CD4-positive, CD25-positive, alpha-beta regulatory T cell (primary cell): Measurements from ENCODE around the gene MARCHF6. TPM values are rescaled to one million over a fixed set of nuclear protein-coding genes. Genes with fewer than 3 reads are reported as not detected.

Experiments
- ATAC-seq, 2 donors: fragments of 150-1000 bp; cut with Tn5 transposase; one replicate each; pipeline ENCODE4 v1.10.0; 2021; ENCODE audit warnings: low read depth in 2 of 2, moderate number of reproducible peaks in 2 of 2, moderate library complexity in 1 of 2
- DNase-seq, 3 donors: peaks; one replicate each; pipeline versions ENCODE4 v3.0.0 to v3.0.0-alpha.2; 2012 to 2022; ENCODE audit warnings: mixed read lengths in 1 of 3
- H3K27ac ChIP-seq: one replicate; pipeline ENCODE4 v1.7.0; 2013; ENCODE audit warnings: mild to moderate bottlenecking, low read length; ENCODE audit not compliant: insufficient read depth, poor library complexity, severe bottlenecking
- H3K27me3 ChIP-seq: one replicate; pipeline ENCODE4 v1.7.0; 2013; ENCODE audit warnings: low read length; ENCODE audit not compliant: control insufficient read depth, insufficient read depth
- H3K36me3 ChIP-seq: one replicate; pipeline ENCODE4 v1.7.0; 2013; ENCODE audit warnings: mild to moderate bottlenecking, low read length, moderate library complexity; ENCODE audit not compliant: control insufficient read depth, insufficient read depth
- H3K4me1 ChIP-seq: 2 replicates; pipeline ENCODE4 v1.7.0; 2013; ENCODE audit warnings: mild to moderate bottlenecking, low read length; ENCODE audit not compliant: insufficient read depth, control insufficient read depth, poor library complexity, severe bottlenecking
- H3K4me3 ChIP-seq: one replicate; pipeline ENCODE4 v1.7.0; 2013; ENCODE audit warnings: low read depth, mild to moderate bottlenecking, low read length, moderate library complexity
- H3K9me3 ChIP-seq, 2 experiments: 1 replicate in 1 of 2; 2 replicates in 1 of 2; pipeline ENCODE4 v1.7.0; 2013; ENCODE audit warnings: low read length in 2 of 2, mild to moderate bottlenecking in 1 of 2, moderate library complexity in 1 of 2; ENCODE audit not compliant: control insufficient read depth in 2 of 2
- H3K27ac Mint-ChIP-seq, 3 donors: one replicate each; pipeline ENCODE4 v1.8.0; 2020 to 2022; ENCODE audit warnings: mild to moderate bottlenecking in 3 of 3, mixed read lengths in 3 of 3, moderate library complexity in 2 of 3
- H3K27me3 Mint-ChIP-seq: one replicate; pipeline ENCODE4 v1.8.0; 2022; ENCODE audit warnings: mild to moderate bottlenecking, mixed read lengths
- H3K36me3 Mint-ChIP-seq: one replicate; pipeline ENCODE4 v1.8.0; 2020; ENCODE audit warnings: mixed read lengths
- H3K4me1 Mint-ChIP-seq, 4 donors: one replicate each; pipeline ENCODE4 v1.8.0; 2020 to 2022; ENCODE audit warnings: mixed read lengths in 4 of 4, mild to moderate bottlenecking in 1 of 4
- H3K4me3 Mint-ChIP-seq, 4 donors: one replicate each; pipeline ENCODE4 v1.8.0; 2020 to 2022; ENCODE audit warnings: mild to moderate bottlenecking in 4 of 4, mixed read lengths in 4 of 4, moderate library complexity in 3 of 4
- H3K9me3 Mint-ChIP-seq, 7 donors: one replicate each; pipeline ENCODE4 v1.8.0; 2020 to 2022; ENCODE audit warnings: mixed read lengths in 7 of 7, mild to moderate bottlenecking in 3 of 7, moderate library complexity in 2 of 7
- polyA plus RNA-seq, 4 donors: library from polyadenylated mRNA; unstranded; fragments of 300-500 nt; fragmentation: Illumina TruSeq; gene quantifications; one replicate each; pipeline ENCODE4 v1.2.3, GENCODE V29; 2021
- total RNA-seq: library from RNA; stranded (reverse); gene quantifications from one replicate; pipeline ENCODE4 v1.2.3, GENCODE V29; 2022

The MARCHF6 gene
- total and polyA plus RNA-seq, 5 donors from 2014 or later: 34.9 to 188 (median 53.8) TPM

- Histone ChIP-seq H3K27me3 (peaks cover 18% of the 10 kb centered on the region), H3K27ac (no peak overlapping the region), H3K4me3 (no peak overlapping the region), H3K36me3 (no peaks in the 10 kb centered on the region), H3K4me1 (peaks cover 11% of the 10 kb centered on the region), H3K9me3 (no peaks in the 10 kb centered on the region)
- DNase-seq (no peak), ATAC-seq (no peak)
- Mint-ChIP-seq H3K27me3 (peaks cover 48% of the 10 kb centered on the region), H3K27ac (no peak overlapping the region), H3K9me3 (peaks cover 0 to 2% (median 0%) of the 10 kb centered on the region in 7 donors), H3K36me3 (no peaks in the 10 kb centered on the region), H3K4me1 (peaks cover 0 to 5% (median 3%) of the 10 kb centered on the region in 4 donors), H3K4me3 (no peak overlapping the region)
Observed at GRCh38 chr5:10335711-10336470, 17.6 kb upstream of the MARCHF6 start.

DNA sequence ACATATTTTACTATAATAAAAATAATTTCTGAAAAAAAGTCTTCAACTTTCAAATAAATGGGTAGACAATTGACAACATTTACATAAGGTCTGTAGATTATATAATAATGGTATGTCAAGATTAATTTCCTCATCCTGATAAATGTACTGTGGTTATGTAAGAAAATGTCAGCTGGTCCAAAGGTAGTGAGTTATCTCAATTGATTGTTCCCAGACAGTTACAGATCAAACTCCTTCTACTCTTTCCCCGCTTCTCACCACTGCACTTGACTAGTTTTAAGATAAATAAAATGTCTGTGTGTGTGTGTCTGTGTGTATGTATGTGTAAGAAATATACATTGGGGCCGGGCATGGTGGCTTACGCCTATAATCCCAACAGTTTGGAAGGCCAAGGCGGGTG is 16.4 kb upstream of the MARCHF6 start:
- H3K27ac ChIP-seq: no peak overlapping the region
- peaks cover 0 to 5% (median 2%) of the 10 kb centered on the region in 4 donors for H3K4me1 Mint-ChIP-seq
- peaks cover 0 to 1% (median 0%) of the 10 kb centered on the region in 7 donors for H3K9me3 Mint-ChIP-seq
- H3K27me3 Mint-ChIP-seq: peaks cover 40% of the 10 kb centered on the region
- ATAC-seq: no peak
- no peaks in the 10 kb centered on the region for H3K36me3 ChIP-seq
- H3K27ac Mint-ChIP-seq: no peak overlapping the region
- H3K36me3 Mint-ChIP-seq: no peaks in the 10 kb centered on the region
- H3K4me3 ChIP-seq: no peak overlapping the region
- H3K4me3 Mint-ChIP-seq: no peak overlapping the region
- DNase-seq: no peak
- peaks cover 15% of the 10 kb centered on the region for H3K27me3 ChIP-seq
- no peaks in the 10 kb centered on the region for H3K9me3 ChIP-seq
- peaks cover 11% of the 10 kb centered on the region for H3K4me1 ChIP-seq

GRCh38 chr5:10337986-10338385 is 15.5 kb upstream of the MARCHF6 start:
- DNase-seq: no peak
- no peak overlapping the region for H3K4me3 Mint-ChIP-seq
- peaks cover 10% of the 10 kb centered on the region for H3K4me1 ChIP-seq
- H3K4me1 Mint-ChIP-seq: peaks cover 0 to 5% (median 0%) of the 10 kb centered on the region in 4 donors
- H3K27me3 ChIP-seq: peaks cover 11% of the 10 kb centered on the region
- H3K9me3 Mint-ChIP-seq: peaks cover 0 to 1% (median 0%) of the 10 kb centered on the region in 7 donors
- H3K27me3 Mint-ChIP-seq: peaks cover 33% of the 10 kb centered on the region
- no peaks in the 10 kb centered on the region for H3K9me3 ChIP-seq
- H3K4me3 ChIP-seq: no peak overlapping the region
- peak overlapping the region in 1 of 3 donors; percentile 48 for H3K27ac Mint-ChIP-seq
- ATAC-seq: no peak
- H3K36me3 Mint-ChIP-seq: no peaks in the 10 kb centered on the region
- no peak overlapping the region for H3K27ac ChIP-seq
- no peaks in the 10 kb centered on the region for H3K36me3 ChIP-seq

DNA sequence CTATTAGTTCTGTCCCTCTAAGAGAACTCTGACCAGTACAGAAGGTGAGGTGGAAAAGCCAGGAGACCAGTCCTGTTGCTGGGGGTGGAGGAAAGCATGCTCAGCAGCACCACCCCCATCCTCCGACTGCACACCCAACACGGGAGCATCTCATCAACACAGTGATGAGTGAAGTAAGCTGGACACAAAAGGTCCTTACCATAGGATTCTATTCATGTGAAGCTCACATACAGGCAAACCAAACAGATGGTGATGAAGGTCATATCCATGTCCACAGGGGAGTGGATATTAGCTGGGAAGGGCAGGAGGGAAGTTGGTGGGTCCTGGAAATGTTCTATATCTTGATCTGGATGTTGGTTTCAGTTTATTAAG is 14.8 kb upstream of the MARCHF6 start:
- Mint-ChIP-seq H3K4me1 (no peaks in the 10 kb centered on the region), H3K27ac (no peak overlapping the region), H3K4me3 (no peak overlapping the region), H3K9me3 (no peaks in the 10 kb centered on the region), H3K27me3 (peaks cover 28% of the 10 kb centered on the region), H3K36me3 (no peaks in the 10 kb centered on the region)
- peaks cover 3% of the 10 kb centered on the region for H3K4me1 ChIP-seq
- peaks cover 11% of the 10 kb centered on the region for H3K27me3 ChIP-seq
- no peaks in the 10 kb centered on the region for H3K36me3 ChIP-seq
- H3K9me3 ChIP-seq: no peaks in the 10 kb centered on the region
- H3K27ac ChIP-seq: no peak overlapping the region
- H3K4me3 ChIP-seq: no peak overlapping the region
- no peak for ATAC-seq
- DNase-seq: no peak

GRCh38 chr5:10339058-10339811 is 14.3 kb upstream of the MARCHF6 start:
- Mint-ChIP-seq H3K4me3 (no peak overlapping the region), H3K36me3 (no peaks in the 10 kb centered on the region), H3K27ac (no peak overlapping the region), H3K4me1 (no peaks in the 10 kb centered on the region), H3K9me3 (no peaks in the 10 kb centered on the region), H3K27me3 (peaks cover 25% of the 10 kb centered on the region)
- Histone ChIP-seq H3K36me3 (no peaks in the 10 kb centered on the region), H3K9me3 (no peaks in the 10 kb centered on the region), H3K27me3 (peaks cover 11% of the 10 kb centered on the region), H3K27ac (no peak overlapping the region), H3K4me1 (no peaks in the 10 kb centered on the region), H3K4me3 (no peak overlapping the region)
- ATAC-seq (no peak), DNase-seq (no peak)

GRCh38 chr5:10339958-10340357 is 13.5 kb upstream of the MARCHF6 start:
- H3K27ac Mint-ChIP-seq: no peak overlapping the region
- Histone ChIP-seq H3K9me3 (no peaks in the 10 kb centered on the region), H3K36me3 (no peaks in the 10 kb centered on the region), H3K4me3 (no peak overlapping the region), H3K27ac (no peak overlapping the region), H3K27me3 (peaks cover 6% of the 10 kb centered on the region), H3K4me1 (no peaks in the 10 kb centered on the region)
- H3K27me3 Mint-ChIP-seq: peaks cover 17% of the 10 kb centered on the region
- DNase-seq (no peak), ATAC-seq (no peak)
- H3K4me3 Mint-ChIP-seq: no peak overlapping the region
- H3K4me1 Mint-ChIP-seq: no peaks in the 10 kb centered on the region
- no peaks in the 10 kb centered on the region for H3K9me3 Mint-ChIP-seq
- H3K36me3 Mint-ChIP-seq: no peaks in the 10 kb centered on the region

GRCh38 chr5:10343486-10343885 is 10.0 kb upstream of the MARCHF6 start:
- no peaks in the 10 kb centered on the region for H3K9me3 Mint-ChIP-seq
- no peak for DNase-seq
- no peaks in the 10 kb centered on the region for H3K27me3 ChIP-seq

More at GRCh38 chr5:10343486-10343885, 10.0 kb upstream of the MARCHF6 start:
- no peak overlapping the region for H3K27ac Mint-ChIP-seq
- Histone ChIP-seq H3K9me3 (no peaks in the 10 kb centered on the region), H3K36me3 (no peaks in the 10 kb centered on the region), H3K4me3 (no peak overlapping the region), H3K4me1 (no peaks in the 10 kb centered on the region), H3K27ac (no peak overlapping the region)
- H3K4me1 Mint-ChIP-seq: no peaks in the 10 kb centered on the region
- no peaks in the 10 kb centered on the region for H3K36me3 Mint-ChIP-seq
- H3K27me3 Mint-ChIP-seq: peaks cover 7% of the 10 kb centered on the region
- H3K4me3 Mint-ChIP-seq: no peak overlapping the region
- ATAC-seq: no peak
